WI38 (cell line): ENCODE data around the gene NAT8L.

Source experiments
- H3K4me3 ChIP-seq: 2 replicates; pipeline ENCODE4 v1.5.1; 2011; ENCODE audit warnings: low read depth, mild to moderate bottlenecking, control low read depth, low read length
- TF ChIP-seq, protein P1 (sequence below): IDR thresholded peaks from 2 replicates; pipeline ENCODE4 v1.5.1; 2012; ENCODE audit warnings: low read depth, mild to moderate bottlenecking, control low read depth, low read length

NAT8L gene

DNA sequence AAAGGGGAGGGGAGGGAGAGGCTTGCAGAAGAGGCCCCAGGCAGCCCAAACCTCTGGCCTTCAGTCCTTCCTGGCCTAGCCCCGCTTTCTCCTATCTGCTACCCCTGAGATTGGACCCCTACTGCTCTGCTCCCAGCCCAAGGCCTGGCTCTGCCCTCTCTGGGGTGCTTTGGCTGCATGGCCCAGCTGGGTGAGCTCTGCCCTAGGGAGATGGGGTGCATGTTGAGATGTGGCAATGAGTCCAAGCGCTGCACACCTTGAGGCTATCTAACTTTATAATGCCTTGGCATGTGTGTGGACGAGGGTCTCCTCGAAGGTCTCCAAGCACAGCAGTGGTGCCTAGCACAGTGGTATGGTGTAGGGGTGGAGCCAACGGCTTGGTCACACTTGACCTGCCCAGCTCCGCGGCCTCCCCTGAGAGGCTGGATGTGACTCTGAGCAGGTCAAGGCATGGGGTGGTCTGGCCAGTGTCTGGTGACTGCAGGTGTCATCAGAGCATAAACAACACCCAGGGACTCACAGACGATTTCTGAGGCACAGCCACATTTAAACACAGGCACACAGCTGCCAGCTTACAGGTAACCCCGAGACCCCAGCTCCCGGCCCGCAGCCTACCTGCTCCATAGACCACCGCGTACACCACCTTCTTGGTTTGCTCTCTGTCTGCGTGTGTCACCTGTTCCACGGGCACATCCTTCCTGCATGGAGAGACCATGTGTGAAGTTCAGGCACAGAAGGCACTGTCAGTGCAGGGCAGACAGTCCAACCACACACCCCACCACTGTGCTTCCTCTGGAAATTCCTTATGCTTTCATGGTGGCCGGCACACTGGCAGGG lies 36.3 kb downstream of the NAT8L start:
- TF ChIP-seq, protein P1, sequence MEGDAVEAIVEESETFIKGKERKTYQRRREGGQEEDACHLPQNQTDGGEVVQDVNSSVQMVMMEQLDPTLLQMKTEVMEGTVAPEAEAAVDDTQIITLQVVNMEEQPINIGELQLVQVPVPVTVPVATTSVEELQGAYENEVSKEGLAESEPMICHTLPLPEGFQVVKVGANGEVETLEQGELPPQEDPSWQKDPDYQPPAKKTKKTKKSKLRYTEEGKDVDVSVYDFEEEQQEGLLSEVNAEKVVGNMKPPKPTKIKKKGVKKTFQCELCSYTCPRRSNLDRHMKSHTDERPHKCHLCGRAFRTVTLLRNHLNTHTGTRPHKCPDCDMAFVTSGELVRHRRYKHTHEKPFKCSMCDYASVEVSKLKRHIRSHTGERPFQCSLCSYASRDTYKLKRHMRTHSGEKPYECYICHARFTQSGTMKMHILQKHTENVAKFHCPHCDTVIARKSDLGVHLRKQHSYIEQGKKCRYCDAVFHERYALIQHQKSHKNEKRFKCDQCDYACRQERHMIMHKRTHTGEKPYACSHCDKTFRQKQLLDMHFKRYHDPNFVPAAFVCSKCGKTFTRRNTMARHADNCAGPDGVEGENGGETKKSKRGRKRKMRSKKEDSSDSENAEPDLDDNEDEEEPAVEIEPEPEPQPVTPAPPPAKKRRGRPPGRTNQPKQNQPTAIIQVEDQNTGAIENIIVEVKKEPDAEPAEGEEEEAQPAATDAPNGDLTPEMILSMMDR = no peak
- H3K4me3 ChIP-seq = no peak overlapping the region

DNA sequence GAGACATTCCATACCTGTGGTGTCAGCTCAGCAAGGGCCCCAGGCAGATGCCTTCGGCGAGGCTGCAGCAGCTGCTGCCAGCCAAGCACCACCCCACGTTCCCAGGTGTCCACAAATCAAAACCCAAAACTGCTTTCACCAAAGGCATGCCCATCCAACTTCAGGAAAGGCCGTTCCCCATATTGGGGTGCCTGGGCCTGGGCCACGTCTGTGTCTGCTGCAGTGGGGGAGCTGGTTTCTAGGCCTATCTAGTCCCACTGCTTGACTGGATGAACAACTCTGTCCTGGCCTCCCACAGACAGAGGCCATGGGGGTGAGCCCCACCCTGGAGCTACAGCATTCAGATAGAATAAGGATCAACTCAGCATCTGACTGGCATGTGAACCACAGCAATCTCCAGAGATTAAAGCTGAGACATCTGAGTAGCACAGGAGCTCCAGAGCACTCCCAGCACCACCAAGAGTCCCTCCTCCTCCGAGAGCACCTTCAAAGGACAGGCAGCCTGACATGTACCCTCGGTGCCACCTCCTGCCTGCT lies 37.0 kb downstream of the NAT8L start:
- no peak overlapping the region for H3K4me3 ChIP-seq
- TF ChIP-seq, protein P1 = no peak

DNA sequence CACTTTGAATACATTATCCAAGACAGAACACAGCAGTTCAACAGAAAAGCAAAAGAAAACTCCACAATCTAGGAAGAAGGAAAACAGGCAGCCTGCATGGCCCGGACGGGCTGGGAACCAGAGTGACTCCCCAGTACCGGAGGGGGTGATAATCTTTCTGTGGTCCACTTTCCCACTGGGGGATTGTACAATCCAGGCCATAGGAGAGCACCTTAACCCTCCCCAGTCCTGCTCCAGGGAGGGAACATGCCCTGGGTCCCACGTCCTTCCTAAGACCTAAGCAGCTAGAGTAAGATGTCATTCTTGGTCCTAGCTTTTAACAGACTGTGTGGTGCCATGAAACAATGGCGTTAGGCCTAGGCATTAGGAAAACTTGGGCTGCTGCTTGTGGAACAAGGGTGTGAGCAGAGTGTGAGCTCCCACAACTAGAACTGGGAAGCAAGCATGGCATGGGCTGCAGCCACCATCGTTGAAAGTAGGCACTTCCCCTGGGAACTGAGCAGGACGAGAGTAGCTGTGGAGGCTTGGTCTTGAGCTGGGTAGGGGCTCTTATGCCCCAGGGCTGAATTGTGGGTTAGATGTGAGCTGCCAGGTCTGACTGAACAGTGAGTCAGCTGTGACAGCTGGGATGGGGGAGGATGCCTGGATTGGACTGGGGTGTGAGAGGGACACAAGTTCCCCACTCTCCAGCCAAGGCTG lies 42.4 kb downstream of the NAT8L start:
- TF ChIP-seq, protein P1 = no peak
- no peak overlapping the region for H3K4me3 ChIP-seq

DNA sequence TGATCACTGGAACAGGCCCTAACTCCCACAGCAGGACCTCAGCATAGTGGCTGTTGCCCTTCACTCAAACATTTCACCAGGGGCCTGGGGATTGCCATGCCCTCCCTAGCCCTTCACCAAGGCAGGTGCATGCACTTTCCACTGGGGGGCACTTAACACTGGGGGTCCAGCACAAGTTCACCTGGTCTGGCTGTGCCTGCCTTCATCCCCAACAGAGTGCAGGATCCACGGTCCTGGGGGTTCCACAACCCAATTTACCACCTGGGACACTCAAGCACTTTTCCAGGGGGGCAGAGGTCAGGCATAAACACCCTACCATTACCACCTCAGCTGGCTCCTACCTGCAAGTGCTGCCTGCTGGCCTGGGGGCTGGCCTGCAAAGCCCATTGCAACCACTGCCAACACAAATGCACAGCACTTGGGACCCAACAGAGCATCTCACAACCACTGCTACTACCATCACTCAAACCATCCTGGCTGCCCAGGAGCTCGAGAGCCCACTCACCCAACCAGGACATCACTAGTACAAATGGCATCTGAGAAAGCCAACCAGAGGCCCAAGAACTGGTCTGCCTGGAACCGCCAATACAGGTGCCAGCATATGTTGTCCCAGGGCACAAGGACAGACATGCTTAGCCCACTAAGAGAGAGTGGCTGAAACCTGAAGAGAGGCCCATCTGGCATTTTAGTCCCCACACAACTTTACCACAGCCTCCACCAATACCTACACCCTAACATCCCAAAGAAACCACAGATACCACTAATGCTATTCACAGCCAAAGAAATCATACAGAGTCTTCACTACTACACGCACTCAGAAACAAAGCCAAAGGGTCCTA lies 43.1 kb downstream of the NAT8L start:
- TF ChIP-seq, protein P1 = no peak
- no peak overlapping the region for H3K4me3 ChIP-seq

DNA sequence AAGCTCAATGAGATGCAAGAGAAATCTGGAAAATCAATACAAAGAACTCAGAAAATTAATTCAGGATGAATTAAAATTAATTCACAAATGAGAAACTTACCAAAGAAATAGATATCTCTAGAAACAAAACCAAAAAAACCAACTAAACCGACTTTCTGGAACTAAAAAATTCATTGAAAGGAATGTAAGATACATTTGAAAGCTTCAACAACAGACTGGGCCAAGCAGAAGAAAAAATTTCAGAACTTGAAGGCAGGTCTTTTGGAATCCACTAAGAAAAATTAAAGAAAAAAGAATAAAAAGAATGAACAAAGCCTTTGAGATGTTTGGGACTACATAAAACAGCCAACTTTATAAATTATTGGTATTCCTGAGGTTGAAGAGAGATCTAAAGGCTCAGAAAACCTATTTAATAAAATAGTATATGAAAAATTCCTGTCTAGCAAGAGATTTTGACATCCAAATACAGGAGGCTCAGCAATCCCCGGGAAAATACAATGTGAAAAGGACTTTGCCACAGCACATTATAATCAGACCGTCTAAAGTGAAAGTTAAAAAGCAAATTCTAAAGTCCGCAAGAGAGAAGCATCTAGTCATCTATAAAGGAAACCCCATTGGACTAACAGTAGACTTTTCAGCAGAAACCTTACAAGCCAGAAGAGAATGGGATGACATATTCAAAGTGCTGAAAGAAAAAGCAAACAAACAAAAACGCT lies 44.2 kb downstream of the NAT8L start:
- TF ChIP-seq, protein P1 = no peak
- no peak overlapping the region for H3K4me3 ChIP-seq

DNA sequence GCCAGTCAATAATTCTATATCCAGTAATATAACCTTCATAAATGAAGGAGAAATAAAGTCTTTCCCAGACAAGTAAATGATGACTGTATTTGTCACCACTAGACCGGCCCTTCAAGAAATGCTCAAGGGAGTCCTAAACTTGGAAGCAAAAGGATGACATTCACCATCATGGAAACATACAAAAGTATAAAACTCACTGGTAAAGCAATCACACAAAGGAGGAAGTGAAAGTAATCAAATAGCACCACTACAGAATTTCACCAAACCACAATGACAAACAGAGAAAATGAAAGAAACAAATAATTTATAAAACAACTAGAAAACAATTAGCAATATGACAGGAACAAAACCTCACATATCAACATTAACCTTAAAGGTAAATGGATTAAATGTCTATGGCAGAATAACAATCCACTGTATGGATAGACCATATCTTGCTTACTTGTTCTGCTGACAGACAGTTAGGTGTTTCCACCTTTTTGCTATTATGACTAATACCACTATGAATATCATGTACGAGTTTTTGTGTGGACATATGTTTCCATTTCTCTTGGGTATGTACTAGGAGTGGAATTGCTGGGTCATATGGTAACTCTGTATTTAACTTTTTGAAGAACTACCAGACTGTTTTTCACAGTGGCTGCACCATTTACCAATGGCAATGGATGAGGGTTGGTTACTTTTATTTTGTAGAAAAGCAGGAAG lies 44.9 kb downstream of the NAT8L start:
- H3K4me3 ChIP-seq = no peak overlapping the region
- TF ChIP-seq, protein P1 = no peak
